NCI-H1105 treated with DMSO at 0.1 percent for 48 hours (cell line): ENCODE measurements around the gene AQP5.

Source experiments
- DNase-seq: peaks from one replicate; lab custom pipeline; 2025; lab: John Stamatoyannopoulos, UW

AQP5 gene

GRCh38 chr12:49961111-49961922, at the start of gene AQP5:
Gene AQP5 (plus strand): TSS chr12:49961872. CDS start chr12:49962018, 146 bp downstream.
- no peak for DNase-seq

- DNase-seq = no peak
Observed at GRCh38 chr12:49912345-49913255, 49.1 kb upstream of the AQP5 start.

GRCh38 chr12:49916129-49916919, 45.3 kb upstream of the AQP5 start:
- no peak for DNase-seq

- no peak for DNase-seq
Observed at GRCh38 chr12:49917166-49917787, 44.4 kb upstream of the AQP5 start.

GRCh38 chr12:49917788-49918173, 43.9 kb upstream of the AQP5 start:
- DNase-seq = no peak

GRCh38 chr12:49920241-49920914, 41.3 kb upstream of the AQP5 start:
- no peak for DNase-seq

- DNase-seq = no peak
Observed at GRCh38 chr12:49920915-49921286, 40.8 kb upstream of the AQP5 start.

- DNase-seq = no peak
Observed at GRCh38 chr12:49921299-49921698, 40.4 kb upstream of the AQP5 start.

- DNase-seq = no peak
Observed at GRCh38 chr12:49921936-49922335, 39.7 kb upstream of the AQP5 start.

GRCh38 chr12:49922349-49923034, 39.2 kb upstream of the AQP5 start:
- DNase-seq = no peak

GRCh38 chr12:49923035-49923644, 38.5 kb upstream of the AQP5 start:
- no peak for DNase-seq

GRCh38 chr12:49923880-49924556, 37.7 kb upstream of the AQP5 start:
- DNase-seq = no peak

- DNase-seq = no peak
Observed at GRCh38 chr12:49924628-49925246, 36.9 kb upstream of the AQP5 start.

- no peak for DNase-seq
Observed at GRCh38 chr12:49925433-49926204, 36.1 kb upstream of the AQP5 start.

GRCh38 chr12:49928471-49928870, 33.2 kb upstream of the AQP5 start:
- no peak for DNase-seq

- DNase-seq = no peak
Observed at GRCh38 chr12:49929581-49929980, 32.1 kb upstream of the AQP5 start.

GRCh38 chr12:49930515-49931288, 31.0 kb upstream of the AQP5 start:
- DNase-seq = no peak

- no peak for DNase-seq
Observed at GRCh38 chr12:49932023-49932422, 29.6 kb upstream of the AQP5 start.
